ENCODE measurements around the gene SLC25A38.
A peak's percentile ranks its signal among the peaks of the same experiment; 100 is the strongest.
"Not testable (repeated sequence)": the region's sequence is repeated elsewhere in the genome, so short reads cannot be mapped to it uniquely, and the experiment has no call there.

SLC25A38 gene, protein sequence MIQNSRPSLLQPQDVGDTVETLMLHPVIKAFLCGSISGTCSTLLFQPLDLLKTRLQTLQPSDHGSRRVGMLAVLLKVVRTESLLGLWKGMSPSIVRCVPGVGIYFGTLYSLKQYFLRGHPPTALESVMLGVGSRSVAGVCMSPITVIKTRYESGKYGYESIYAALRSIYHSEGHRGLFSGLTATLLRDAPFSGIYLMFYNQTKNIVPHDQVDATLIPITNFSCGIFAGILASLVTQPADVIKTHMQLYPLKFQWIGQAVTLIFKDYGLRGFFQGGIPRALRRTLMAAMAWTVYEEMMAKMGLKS

GRCh38 chr3:39383045-39383880 lies at the start of gene SLC25A38:
SLC25A38 (plus strand) TSS chr3:39383370; CDS start chr3:39383725, 355 bp downstream.
- ATAC-seq, result peak; percentile 88
- peak; percentile 83 for DNase-seq

GRCh38 chr3:39333607-39334006 lies 49.6 kb upstream of the SLC25A38 start:
- DNase-seq (no peak), ATAC-seq (no peak)

DNA sequence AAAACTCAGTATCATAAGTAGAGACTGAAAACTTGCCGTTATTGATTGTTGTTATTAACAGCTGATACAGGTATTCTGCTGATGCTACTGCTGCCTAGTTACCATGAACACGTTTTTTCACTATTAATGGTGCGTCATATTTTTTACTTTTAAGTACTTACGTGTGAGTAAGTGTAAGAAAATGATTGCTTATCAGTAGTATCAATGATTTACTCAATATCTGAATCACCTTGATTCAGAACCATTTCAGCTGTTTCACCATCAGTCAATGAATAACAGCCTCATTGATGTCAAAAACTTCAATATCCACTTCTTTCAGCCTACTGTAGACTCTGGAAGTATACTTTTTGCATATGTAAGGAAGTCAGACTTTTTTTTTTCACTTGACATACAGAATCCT lies 49.0 kb upstream of the SLC25A38 start:
- DNase-seq (no peak), ATAC-seq (no peak)

DNA sequence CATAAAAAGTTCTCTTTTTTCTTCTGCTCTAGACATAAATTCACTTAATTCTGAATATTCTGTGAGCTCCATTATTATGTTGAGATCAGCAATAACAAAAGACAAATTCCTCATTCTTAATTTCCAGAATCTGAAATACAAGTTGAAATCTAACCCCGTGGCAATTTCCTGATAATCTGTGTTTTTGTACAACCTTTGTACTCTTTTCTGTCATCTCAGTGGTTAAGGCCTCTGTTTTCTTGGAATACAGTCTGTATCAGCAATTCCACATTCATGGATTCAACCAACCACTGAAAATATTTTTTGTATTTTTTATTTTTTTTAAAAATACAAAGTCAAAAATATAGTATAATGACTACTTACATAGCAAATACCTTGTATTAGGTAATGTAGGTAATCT lies 45.0 kb upstream of the SLC25A38 start:
- DNase-seq (no peak), ATAC-seq (no peak)

- DNase-seq, result no peak
- ATAC-seq, result no peak
Measured at GRCh38 chr3:39339086-39339485, 44.1 kb upstream of the SLC25A38 start.

- ATAC-seq, result no peak
- no peak for DNase-seq
Measured at GRCh38 chr3:39343076-39343717, 40.0 kb upstream of the SLC25A38 start.

DNA sequence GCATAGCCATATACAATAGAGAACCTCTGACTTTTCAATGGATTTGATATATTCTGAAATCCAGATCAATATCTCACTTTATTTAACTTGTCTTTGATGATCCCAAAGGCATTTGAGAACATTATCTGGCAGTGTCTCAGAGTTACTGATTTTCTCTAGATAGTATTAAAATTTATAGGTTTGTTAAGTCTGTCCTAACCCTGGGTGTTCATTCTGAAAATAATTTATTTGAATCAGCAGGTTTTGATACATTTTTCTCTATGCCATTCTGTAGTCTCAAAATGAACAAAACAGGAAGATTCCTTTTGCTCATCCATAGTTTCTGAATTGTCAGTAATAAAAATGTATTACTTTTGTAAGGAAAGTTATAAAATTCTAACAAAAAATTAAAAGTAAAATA lies 39.4 kb upstream of the SLC25A38 start:
- ATAC-seq (no peak), DNase-seq (no peak)

DNA sequence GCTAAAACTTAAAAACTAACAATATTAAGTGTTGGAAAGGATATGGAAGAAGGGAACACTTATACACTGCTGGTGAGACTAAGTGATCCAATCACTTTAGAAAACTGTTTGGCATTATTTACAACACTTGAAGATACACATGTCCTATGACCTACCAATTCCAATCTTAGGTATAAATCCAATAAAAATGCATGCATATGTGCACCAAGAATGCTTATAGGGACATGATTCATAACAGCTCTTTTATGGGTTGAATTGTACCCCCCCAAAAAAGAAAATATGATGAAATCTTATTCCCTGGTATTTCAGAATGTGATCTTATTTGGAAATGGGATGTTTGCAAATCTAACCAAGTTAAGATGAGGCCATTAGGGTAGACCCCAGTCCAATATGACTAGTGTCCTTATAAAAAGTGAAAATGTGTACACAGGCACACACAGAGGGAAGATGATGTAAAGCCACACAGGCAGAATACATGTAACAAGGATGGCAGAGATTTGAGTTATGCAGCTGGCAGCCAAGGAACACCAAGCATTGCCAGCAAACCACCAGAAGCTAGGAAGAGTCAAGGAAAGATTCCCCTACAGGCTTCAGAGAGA lies 38.3 kb upstream of the SLC25A38 start:
- no peak for ATAC-seq

GRCh38 chr3:39346785-39347585 lies 36.2 kb upstream of the SLC25A38 start:
- ATAC-seq, result peak; percentile 77

More for the DNA sequence above, 38.3 kb upstream of the SLC25A38 start:
- no peak for DNase-seq

GRCh38 chr3:39347586-39347876 lies 35.6 kb upstream of the SLC25A38 start:
- ATAC-seq, result no peak
- DNase-seq, result no peak

More at GRCh38 chr3:39346785-39347585, 36.2 kb upstream of the SLC25A38 start:
- DNase-seq, result no peak

DNA sequence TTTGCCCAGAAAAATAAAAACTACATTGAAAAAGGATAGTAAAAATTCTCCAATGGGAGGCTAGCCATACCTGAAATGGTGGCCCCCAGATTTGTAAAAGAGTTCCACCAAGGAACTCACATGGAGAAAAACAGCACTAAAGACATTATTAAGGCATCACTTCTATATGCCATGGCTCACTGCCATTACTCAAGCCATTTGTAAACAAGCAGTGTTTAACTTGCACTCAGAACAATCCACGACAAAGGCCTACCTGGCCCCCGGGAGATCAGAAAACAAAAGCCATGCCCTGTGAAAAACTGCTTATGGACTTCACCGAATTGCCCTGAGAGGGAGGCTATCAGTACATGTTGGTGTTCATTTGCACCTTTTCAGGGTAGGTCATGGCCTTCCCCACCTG lies 34.1 kb upstream of the SLC25A38 start:
- no peak for DNase-seq
- no peak for ATAC-seq

GRCh38 chr3:39350714-39351113 lies 32.5 kb upstream of the SLC25A38 start:
- DNase-seq (no peak), ATAC-seq (no peak)

DNA sequence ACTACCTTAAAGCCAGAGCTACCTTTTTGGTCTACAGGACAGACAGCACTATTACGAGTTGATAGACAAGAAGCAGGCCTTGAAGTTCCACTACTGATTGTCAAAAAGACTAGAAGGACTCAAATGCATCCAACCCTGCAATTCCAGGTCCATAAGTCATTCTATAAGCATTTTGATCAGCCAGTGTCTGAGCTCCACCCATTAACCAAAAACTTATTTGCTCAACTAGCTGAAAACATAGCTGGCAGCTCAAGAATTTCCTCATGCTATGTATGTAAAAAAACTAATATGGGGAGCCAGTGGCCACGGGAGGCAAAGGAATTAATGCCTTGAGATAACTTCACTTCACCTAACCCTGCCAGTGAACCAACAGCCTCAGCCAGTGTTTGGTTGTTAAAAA lies 32.0 kb upstream of the SLC25A38 start:
- DNase-seq, ATAC-seq: not testable (repeated sequence)

GRCh38 chr3:39353168-39353927 lies 29.8 kb upstream of the SLC25A38 start:
- ATAC-seq, DNase-seq: not testable (repeated sequence)

GRCh38 chr3:39358333-39358732 lies 24.8 kb upstream of the SLC25A38 start:
- no peak for DNase-seq
- ATAC-seq, result no peak

DNA sequence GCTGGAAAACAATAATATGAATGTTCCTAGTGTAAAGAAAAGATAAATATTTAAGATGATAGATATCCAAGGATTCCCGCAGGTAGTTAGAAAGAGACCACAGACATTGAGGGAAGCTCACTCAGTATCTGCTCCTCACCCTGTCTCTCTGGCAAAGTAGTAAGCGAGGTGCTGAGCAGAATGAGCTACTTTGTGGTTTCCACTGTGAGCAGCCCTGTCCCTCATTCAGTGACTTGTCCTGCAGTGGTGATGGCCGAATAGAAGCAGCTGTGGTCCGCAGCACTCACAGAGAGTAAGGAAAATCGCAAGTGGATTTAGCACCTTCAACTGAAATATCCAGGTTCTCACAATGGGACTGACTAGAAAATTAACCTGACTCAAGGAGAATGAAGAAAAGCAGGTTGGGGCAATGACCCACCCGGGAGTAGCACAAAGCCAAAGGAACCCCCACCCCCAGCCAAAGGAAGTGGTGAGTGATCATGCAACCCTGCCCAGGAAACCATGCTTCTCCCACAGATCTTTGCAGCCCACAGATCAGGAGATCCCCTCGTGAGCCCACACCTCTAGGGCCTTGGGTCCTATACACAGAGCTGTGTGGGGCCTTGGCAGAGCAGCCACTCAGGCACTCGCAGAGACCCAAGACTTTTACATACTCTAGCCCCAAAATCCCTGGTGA lies 21.8 kb upstream of the SLC25A38 start:
- peak; percentile 58 for DNase-seq
- ATAC-seq, result peak; percentile 94

DNA sequence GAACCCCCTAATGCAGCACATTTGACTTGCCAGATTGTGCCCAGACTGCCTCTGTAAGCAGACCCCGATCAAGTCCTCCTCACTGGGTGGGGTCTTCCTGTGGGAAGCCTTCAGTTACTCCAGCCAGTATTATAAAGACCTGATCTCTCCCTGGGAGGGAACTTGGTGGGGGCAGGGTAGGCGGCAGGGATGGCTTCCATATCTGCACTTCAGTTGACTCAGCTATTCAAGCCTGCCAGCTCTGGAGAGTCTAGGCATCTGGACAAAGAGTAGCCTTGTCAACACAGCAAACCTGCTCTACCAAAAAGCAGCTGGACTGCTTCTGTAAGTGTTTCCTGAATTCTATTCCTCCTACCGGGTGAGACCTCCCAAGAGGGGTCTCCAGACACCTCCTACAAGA lies 21.0 kb upstream of the SLC25A38 start:
- no peak for DNase-seq

DNA sequence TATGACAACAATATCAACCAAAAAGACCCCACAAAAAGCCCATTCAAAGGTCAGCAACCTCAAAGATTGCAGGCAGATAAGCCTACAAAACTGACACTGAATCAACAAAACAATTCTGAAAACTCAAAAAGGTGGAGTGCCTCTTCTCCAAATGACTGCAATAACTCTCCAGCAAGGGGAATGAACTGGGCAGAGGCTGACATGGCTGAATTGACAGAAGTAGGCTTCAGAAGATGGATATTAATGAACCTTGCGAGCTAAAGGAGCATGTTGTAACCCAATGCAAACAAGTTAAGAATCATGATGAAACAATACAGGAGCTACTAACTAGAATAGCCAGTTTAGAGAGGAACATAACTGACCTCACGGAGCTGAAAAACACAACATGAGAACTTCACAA lies 20.4 kb upstream of the SLC25A38 start:
- ATAC-seq, result peak; percentile 16
- no peak for DNase-seq

More for the DNA sequence above, 21.0 kb upstream of the SLC25A38 start:
- no peak for ATAC-seq

DNA sequence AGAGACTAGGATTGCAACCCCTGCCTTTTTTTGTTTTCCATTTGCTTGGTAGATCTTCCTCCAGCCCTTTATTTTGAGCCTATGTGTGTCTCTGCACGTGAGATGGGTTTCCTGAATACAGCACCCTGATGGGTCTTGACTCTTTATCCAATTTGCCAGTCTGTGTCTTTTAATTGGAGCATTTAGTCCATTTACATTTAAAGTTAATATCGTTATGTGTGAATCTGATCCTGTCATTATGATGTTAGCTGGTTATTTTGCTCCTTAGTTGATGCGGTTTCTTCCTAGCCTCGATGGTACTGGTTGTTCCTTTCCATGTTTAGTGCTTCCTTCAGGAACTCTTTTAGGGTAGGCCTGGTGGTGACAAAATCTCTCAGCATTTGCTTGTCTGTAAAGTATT lies 12.7 kb upstream of the SLC25A38 start:
- not testable (repeated sequence) for DNase-seq, ATAC-seq

GRCh38 chr3:39372833-39373232 lies 10.3 kb upstream of the SLC25A38 start:
- no peak for ATAC-seq
- DNase-seq, result no peak
